HUDEP-2 (cell line): Measurements from ENCODE around the gene NOD2.
A peak's percentile ranks its signal among the peaks of the same experiment; 100 is the strongest.

ENCODE experiments used
- DNase-seq, 76 experiments: peaks; one replicate each; lab custom pipeline; 2025; ENCODE audit not compliant: unreplicated experiment in 76 of 76; lab: John Stamatoyannopoulos, UW

NOD2 gene

GRCh38 chr16:50692999-50693781, at the start of gene NOD2:
TSS of gene NOD2 (plus strand) at chr16:50693606. CDS start at chr16:50699496, 5,890 bp downstream.
- no peak for DNase-seq

GRCh38 chr16:50644245-50644644, 49.2 kb upstream of the NOD2 start:
- DNase-seq = no peak

GRCh38 chr16:50644729-50645128, 48.7 kb upstream of the NOD2 start:
- DNase-seq = no peak

GRCh38 chr16:50645563-50646220, 47.7 kb upstream of the NOD2 start:
- DNase-seq = no peak

- DNase-seq = no peak
These were observed 47.1 kb upstream of the NOD2 start for GRCh38 chr16:50646345-50646744.

- no peak for DNase-seq
These were observed 41.5 kb upstream of the NOD2 start for GRCh38 chr16:50651835-50652438.

- no peak for DNase-seq
These were observed 40.5 kb upstream of the NOD2 start for GRCh38 chr16:50652836-50653425.

- no peak for DNase-seq
These were observed 39.5 kb upstream of the NOD2 start for GRCh38 chr16:50653633-50654519.

GRCh38 chr16:50655558-50656055, 37.8 kb upstream of the NOD2 start:
- DNase-seq = no peak

- peak in 1 of 76 experiments; percentile 8 for DNase-seq
These were observed 36.2 kb upstream of the NOD2 start for GRCh38 chr16:50657241-50657640.

- no peak for DNase-seq
These were observed 33.6 kb upstream of the NOD2 start for GRCh38 chr16:50659806-50660205.

GRCh38 chr16:50662306-50662940, 31.0 kb upstream of the NOD2 start:
- DNase-seq = no peak

GRCh38 chr16:50664270-50664669, 29.1 kb upstream of the NOD2 start:
- no peak for DNase-seq

- peak in 60 of 76 experiments; percentile 2 to 83 (median 45) for DNase-seq
These were observed 28.1 kb upstream of the NOD2 start for GRCh38 chr16:50665128-50665878.

GRCh38 chr16:50666658-50667496, 26.5 kb upstream of the NOD2 start:
- DNase-seq = no peak

GRCh38 chr16:50667497-50668367, 25.7 kb upstream of the NOD2 start:
- DNase-seq = peak in 2 of 76 experiments; percentile 6 to 10

- no peak for DNase-seq
These were observed 24.9 kb upstream of the NOD2 start for GRCh38 chr16:50668368-50669008.
